ENCODE measurements around the gene SSR4.

Gene SSR4

GRCh38 chrX:153803211-153804099, 9.0 kb downstream of the SSR4 start:
- H3K27me3 ChIP-seq (ENCODE audit: control insufficient read depth in 5 of 5, insufficient read depth in 4 of 5, low read length in 5 of 5) = peaks cover 4 to 30% (median 16%) of the 10 kb centered on the region in 5 donors
- no peak overlapping the region for H3K4me3 ChIP-seq (ENCODE audit: low read depth in 1 of 5, low read length in 5 of 5)
- H3K27ac ChIP-seq (ENCODE audit: low read depth, low read length) = no peak overlapping the region
- peaks cover 0 to 10% (median 5%) of the 10 kb centered on the region in 5 donors for H3K4me1 ChIP-seq (ENCODE audit: control insufficient read depth in 5 of 5, insufficient read depth in 5 of 5, low read length in 5 of 5)
- H3K36me3 ChIP-seq (ENCODE audit: control insufficient read depth in 5 of 5, insufficient read depth in 5 of 5, low read length in 5 of 5) = peaks cover 0 to 10% (median 6%) of the 10 kb centered on the region in 5 donors
- H3K9me3 ChIP-seq (ENCODE audit: control insufficient read depth in 5 of 5, low read length in 5 of 5) = peaks cover 0 to 9% (median 0%) of the 10 kb centered on the region in 5 donors
- no peak overlapping the region for H3K9ac ChIP-seq (ENCODE audit: low read length in 5 of 5)

DNA sequence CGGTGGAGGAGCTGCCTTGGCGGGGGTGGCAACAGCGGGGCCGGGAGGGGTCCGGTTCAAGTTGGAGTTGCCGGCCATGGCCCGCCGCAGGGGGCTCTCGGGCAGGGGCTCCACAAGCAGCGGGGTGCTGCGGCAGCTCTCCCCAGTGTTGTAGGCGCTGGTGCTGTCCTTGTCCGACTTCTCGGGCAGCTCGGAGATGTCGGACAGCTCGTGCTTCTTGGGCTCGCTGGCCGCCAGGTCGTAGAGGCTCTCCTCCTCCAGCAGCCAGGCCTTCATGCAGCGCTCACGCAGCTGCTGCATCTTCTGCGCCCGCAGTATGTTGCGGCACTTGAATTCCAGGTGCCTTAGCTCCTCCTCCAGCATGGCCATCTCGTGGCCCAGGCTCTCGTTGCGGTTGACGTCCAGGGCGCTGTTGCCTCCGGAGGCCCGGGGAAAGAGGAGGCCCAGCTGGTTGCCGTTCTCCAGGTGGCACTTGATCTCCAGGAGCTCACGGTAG, 9.7 kb downstream of the SSR4 start:
- Histone ChIP-seq H3K4me1 (ENCODE audit: control insufficient read depth in 5 of 5, insufficient read depth in 5 of 5, low read length in 5 of 5) (peaks cover 0 to 10% (median 5%) of the 10 kb centered on the region in 5 donors), H3K9me3 (ENCODE audit: control insufficient read depth in 5 of 5, low read length in 5 of 5) (peaks cover 0 to 9% (median 0%) of the 10 kb centered on the region in 5 donors), H3K36me3 (ENCODE audit: control insufficient read depth in 5 of 5, insufficient read depth in 5 of 5, low read length in 5 of 5) (peaks cover 0 to 4% (median 1%) of the 10 kb centered on the region in 5 donors), H3K27ac (ENCODE audit: low read depth, low read length) (no peak overlapping the region), H3K4me3 (ENCODE audit: low read depth in 1 of 5, low read length in 5 of 5) (no peak overlapping the region), H3K9ac (ENCODE audit: low read length in 5 of 5) (no peak overlapping the region), H3K27me3 (ENCODE audit: control insufficient read depth in 5 of 5, insufficient read depth in 4 of 5, low read length in 5 of 5) (peaks cover 4 to 33% (median 21%) of the 10 kb centered on the region in 5 donors)

DNA sequence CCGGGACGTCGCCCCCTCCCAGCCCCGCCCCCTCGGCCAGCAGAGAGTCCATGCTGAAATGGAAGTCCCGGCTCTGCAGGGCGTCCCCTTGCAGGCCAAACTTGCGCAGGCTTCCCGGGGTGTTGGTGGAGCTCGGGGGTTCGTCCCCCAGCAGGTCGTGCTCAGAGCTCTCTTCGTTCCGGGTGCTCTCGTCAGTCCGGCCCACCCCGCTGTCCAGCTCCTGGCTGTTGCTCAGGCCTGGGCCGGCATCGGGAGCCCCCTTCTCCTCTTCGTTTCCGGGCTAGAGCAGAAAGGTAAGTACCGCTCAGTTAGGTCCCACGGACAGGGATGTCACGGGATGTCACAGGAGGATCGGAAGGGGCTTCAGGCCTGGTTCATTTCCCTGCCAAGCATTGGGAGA, 10.2 kb downstream of the SSR4 start:
- Histone ChIP-seq H3K27ac (ENCODE audit: low read depth, low read length) (no peak overlapping the region), H3K36me3 (ENCODE audit: control insufficient read depth in 5 of 5, insufficient read depth in 5 of 5, low read length in 5 of 5) (no peaks in the 10 kb centered on the region), H3K4me1 (ENCODE audit: control insufficient read depth in 5 of 5, insufficient read depth in 5 of 5, low read length in 5 of 5) (peaks cover 0 to 10% (median 5%) of the 10 kb centered on the region in 5 donors), H3K27me3 (ENCODE audit: control insufficient read depth in 5 of 5, insufficient read depth in 4 of 5, low read length in 5 of 5) (peaks cover 4 to 34% (median 24%) of the 10 kb centered on the region in 5 donors), H3K9ac (ENCODE audit: low read length in 5 of 5) (no peak overlapping the region), H3K9me3 (ENCODE audit: control insufficient read depth in 5 of 5, low read length in 5 of 5) (peaks cover 0 to 11% (median 0%) of the 10 kb centered on the region in 5 donors), H3K4me3 (ENCODE audit: low read depth in 1 of 5, low read length in 5 of 5) (no peak overlapping the region)

DNA sequence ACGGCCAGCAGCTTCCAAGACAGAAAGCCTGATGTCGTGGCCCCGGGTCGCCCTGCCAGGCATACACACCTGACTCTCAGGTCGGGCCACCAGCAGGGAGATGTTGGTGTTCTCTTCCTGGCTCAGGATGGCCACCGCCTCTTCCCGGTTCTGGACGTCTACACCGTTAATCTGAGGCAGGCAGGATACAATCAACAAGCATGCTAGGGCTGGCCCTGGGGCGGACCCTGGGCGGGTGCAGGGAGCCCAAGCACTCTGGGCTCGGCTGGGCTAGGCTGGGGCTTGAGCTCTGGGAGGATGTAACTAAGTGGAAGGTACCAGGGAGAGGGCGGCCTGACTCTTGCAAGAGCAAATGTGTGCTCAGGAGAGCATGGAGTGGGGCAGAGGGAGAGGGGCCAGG, 11.0 kb downstream of the SSR4 start:
- H3K4me3 ChIP-seq (ENCODE audit: low read depth in 1 of 5, low read length in 5 of 5) = no peak overlapping the region
- peaks cover 6 to 40% (median 26%) of the 10 kb centered on the region in 5 donors for H3K27me3 ChIP-seq (ENCODE audit: control insufficient read depth in 5 of 5, insufficient read depth in 4 of 5, low read length in 5 of 5)
- peaks cover 0 to 12% (median 0%) of the 10 kb centered on the region in 5 donors for H3K9me3 ChIP-seq (ENCODE audit: control insufficient read depth in 5 of 5, low read length in 5 of 5)
- H3K36me3 ChIP-seq (ENCODE audit: control insufficient read depth in 5 of 5, insufficient read depth in 5 of 5, low read length in 5 of 5) = no peaks in the 10 kb centered on the region
- no peak overlapping the region for H3K27ac ChIP-seq (ENCODE audit: low read depth, low read length)
- H3K9ac ChIP-seq (ENCODE audit: low read length in 5 of 5) = no peak overlapping the region
- H3K4me1 ChIP-seq (ENCODE audit: control insufficient read depth in 5 of 5, insufficient read depth in 5 of 5, low read length in 5 of 5) = peaks cover 0 to 5% (median 4%) of the 10 kb centered on the region in 5 donors

GRCh38 chrX:153806999-153807575, 12.6 kb downstream of the SSR4 start:
- Histone ChIP-seq H3K9ac (ENCODE audit: low read length in 5 of 5) (no peak overlapping the region), H3K4me3 (ENCODE audit: low read depth in 1 of 5, low read length in 5 of 5) (no peak overlapping the region), H3K27me3 (ENCODE audit: control insufficient read depth in 5 of 5, insufficient read depth in 4 of 5, low read length in 5 of 5) (peaks cover 4 to 41% (median 26%) of the 10 kb centered on the region in 5 donors), H3K36me3 (ENCODE audit: control insufficient read depth in 5 of 5, insufficient read depth in 5 of 5, low read length in 5 of 5) (no peaks in the 10 kb centered on the region), H3K27ac (ENCODE audit: low read depth, low read length) (no peak overlapping the region), H3K9me3 (ENCODE audit: control insufficient read depth in 5 of 5, low read length in 5 of 5) (peaks cover 0 to 13% (median 0%) of the 10 kb centered on the region in 5 donors), H3K4me1 (ENCODE audit: control insufficient read depth in 5 of 5, insufficient read depth in 5 of 5, low read length in 5 of 5) (no peaks in the 10 kb centered on the region)

DNA sequence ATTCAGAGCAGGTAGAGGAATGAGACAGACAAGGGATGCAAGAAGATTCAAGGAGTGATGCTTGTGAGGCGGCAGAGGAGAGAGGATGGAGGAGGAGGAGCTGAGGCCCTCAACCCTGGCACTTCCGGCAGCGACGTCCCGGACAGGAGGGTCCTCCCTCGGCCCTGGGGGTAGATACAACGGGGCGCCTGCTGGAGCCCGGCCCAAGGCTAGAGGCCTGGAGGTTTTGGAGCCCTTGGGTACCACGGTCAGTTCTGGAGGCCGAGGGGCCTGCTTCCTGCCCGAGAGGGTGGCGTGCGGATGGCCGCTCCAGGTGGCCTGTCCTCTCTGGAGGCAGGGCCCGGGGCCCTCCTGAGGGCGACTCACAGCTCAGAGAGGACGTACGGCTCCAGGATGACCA, 13.5 kb downstream of the SSR4 start:
- Histone ChIP-seq H3K9me3 (ENCODE audit: control insufficient read depth in 5 of 5, low read length in 5 of 5) (peaks cover 0 to 16% (median 0%) of the 10 kb centered on the region in 5 donors), H3K36me3 (ENCODE audit: control insufficient read depth in 5 of 5, insufficient read depth in 5 of 5, low read length in 5 of 5) (no peaks in the 10 kb centered on the region), H3K9ac (ENCODE audit: low read length in 5 of 5) (no peak overlapping the region), H3K4me1 (ENCODE audit: control insufficient read depth in 5 of 5, insufficient read depth in 5 of 5, low read length in 5 of 5) (no peaks in the 10 kb centered on the region), H3K27ac (ENCODE audit: low read depth, low read length) (no peak overlapping the region), H3K4me3 (ENCODE audit: low read depth in 1 of 5, low read length in 5 of 5) (no peak overlapping the region), H3K27me3 (ENCODE audit: control insufficient read depth in 5 of 5, insufficient read depth in 4 of 5, low read length in 5 of 5) (peaks cover 11 to 45% (median 31%) of the 10 kb centered on the region in 5 donors)

- Histone ChIP-seq H3K27ac (ENCODE audit: low read depth, low read length) (no peak overlapping the region), H3K4me3 (ENCODE audit: low read depth in 1 of 5, low read length in 5 of 5) (no peak overlapping the region), H3K4me1 (ENCODE audit: control insufficient read depth in 5 of 5, insufficient read depth in 5 of 5, low read length in 5 of 5) (peaks cover 0 to 5% (median 0%) of the 10 kb centered on the region in 5 donors), H3K36me3 (ENCODE audit: control insufficient read depth in 5 of 5, insufficient read depth in 5 of 5, low read length in 5 of 5) (no peaks in the 10 kb centered on the region), H3K9me3 (ENCODE audit: control insufficient read depth in 5 of 5, low read length in 5 of 5) (peaks cover 0 to 14% (median 0%) of the 10 kb centered on the region in 5 donors), H3K9ac (ENCODE audit: low read length in 5 of 5) (no peak overlapping the region), H3K27me3 (ENCODE audit: control insufficient read depth in 5 of 5, insufficient read depth in 4 of 5, low read length in 5 of 5) (peaks cover 12 to 39% (median 31%) of the 10 kb centered on the region in 5 donors)
These were observed 17.8 kb downstream of the SSR4 start for GRCh38 chrX:153812220-153812619.

DNA sequence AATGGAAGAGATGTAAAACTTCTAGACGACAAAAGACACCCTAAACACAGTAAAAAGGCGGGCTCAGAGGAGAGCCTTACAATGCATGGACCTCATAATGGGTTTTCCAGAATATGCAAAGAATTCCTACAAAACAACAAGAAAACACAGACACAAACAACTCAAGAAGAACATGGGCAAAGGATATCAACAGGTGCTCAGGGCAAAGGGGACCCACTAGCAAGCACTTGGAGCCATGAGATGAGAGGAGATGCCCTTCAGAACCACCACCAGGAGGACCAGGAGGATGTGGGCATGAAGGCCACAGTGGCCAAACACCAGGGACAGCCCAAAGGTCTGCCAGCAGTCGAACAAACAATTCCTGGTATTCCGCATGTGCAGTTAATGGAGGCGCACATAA, 18.7 kb downstream of the SSR4 start:
- Histone ChIP-seq H3K4me1 (ENCODE audit: control insufficient read depth in 5 of 5, insufficient read depth in 5 of 5, low read length in 5 of 5) (peaks cover 0 to 5% (median 0%) of the 10 kb centered on the region in 5 donors), H3K9ac (ENCODE audit: low read length in 5 of 5) (no peak overlapping the region), H3K9me3 (ENCODE audit: control insufficient read depth in 5 of 5, low read length in 5 of 5) (peaks cover 0 to 14% (median 0%) of the 10 kb centered on the region in 5 donors), H3K4me3 (ENCODE audit: low read depth in 1 of 5, low read length in 5 of 5) (no peak overlapping the region), H3K27ac (ENCODE audit: low read depth, low read length) (no peak overlapping the region), H3K27me3 (ENCODE audit: control insufficient read depth in 5 of 5, insufficient read depth in 4 of 5, low read length in 5 of 5) (peaks cover 12 to 42% (median 32%) of the 10 kb centered on the region in 5 donors), H3K36me3 (ENCODE audit: control insufficient read depth in 5 of 5, insufficient read depth in 5 of 5, low read length in 5 of 5) (no peaks in the 10 kb centered on the region)

- Histone ChIP-seq H3K36me3 (ENCODE audit: control insufficient read depth in 5 of 5, insufficient read depth in 5 of 5, low read length in 5 of 5) (no peaks in the 10 kb centered on the region), H3K4me1 (ENCODE audit: control insufficient read depth in 5 of 5, insufficient read depth in 5 of 5, low read length in 5 of 5) (peaks cover 0 to 17% (median 9%) of the 10 kb centered on the region in 5 donors), H3K4me3 (ENCODE audit: low read depth in 1 of 5, low read length in 5 of 5) (no peak overlapping the region), H3K27ac (ENCODE audit: low read depth, low read length) (no peak overlapping the region), H3K27me3 (ENCODE audit: control insufficient read depth in 5 of 5, insufficient read depth in 4 of 5, low read length in 5 of 5) (peaks cover 19 to 43% (median 25%) of the 10 kb centered on the region in 5 donors), H3K9me3 (ENCODE audit: control insufficient read depth in 5 of 5, low read length in 5 of 5) (peaks cover 0 to 11% (median 0%) of the 10 kb centered on the region in 5 donors), H3K9ac (ENCODE audit: low read length in 5 of 5) (no peak overlapping the region)
These were observed 20.3 kb downstream of the SSR4 start for GRCh38 chrX:153814591-153815315.

Measured in subcutaneous abdominal adipose tissue (tissue), 5 donors.